Stimulated activated CD8-positive, alpha-beta memory T cell treated with anti-CD3 and anti-CD28 coated beads, Interleukin-15, amount 100 ng/mL, for 1 hour (primary cell): ENCODE results near the gene HS3ST6.
"Not testable (repeated sequence)": the region's sequence is repeated elsewhere in the genome, so short reads cannot be mapped to it uniquely, and the experiment has no call there.

Experiments
- DNase-seq: peaks from one replicate; pipeline ENCODE4 v3.0.0-alpha.2; 2020; ENCODE audit warnings: low read depth

Gene HS3ST6

GRCh38 chr16:1926271-1926670, 8.1 kb upstream of the HS3ST6 start:
- DNase-seq, result no peak

- DNase-seq, result no peak
Observed at GRCh38 chr16:1924095-1924494, 5.9 kb upstream of the HS3ST6 start.

GRCh38 chr16:1923299-1924034, 5.3 kb upstream of the HS3ST6 start:
- no peak for DNase-seq

DNA sequence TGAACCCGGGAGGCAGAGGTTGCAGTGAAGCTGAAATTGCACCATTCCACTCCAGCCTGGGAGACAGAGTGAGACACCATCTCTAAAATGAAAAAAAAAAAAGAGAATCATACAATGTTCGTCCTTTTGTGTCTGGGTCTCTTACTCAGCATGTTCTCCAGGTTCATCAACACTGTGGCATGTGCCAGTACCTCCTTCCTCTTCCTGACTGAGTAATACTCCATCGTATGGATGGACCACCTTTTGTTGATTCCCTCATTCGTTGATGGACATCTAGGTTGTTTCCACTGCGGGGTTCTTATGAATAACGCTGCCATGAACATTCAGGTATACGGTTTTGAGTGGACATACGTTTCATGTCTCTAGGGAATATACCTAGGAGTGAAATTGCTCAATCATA, 4.1 kb upstream of the HS3ST6 start:
- no peak for DNase-seq

- DNase-seq, result no peak
Observed at GRCh38 chr16:1920727-1921171, 2.5 kb upstream of the HS3ST6 start.

DNA sequence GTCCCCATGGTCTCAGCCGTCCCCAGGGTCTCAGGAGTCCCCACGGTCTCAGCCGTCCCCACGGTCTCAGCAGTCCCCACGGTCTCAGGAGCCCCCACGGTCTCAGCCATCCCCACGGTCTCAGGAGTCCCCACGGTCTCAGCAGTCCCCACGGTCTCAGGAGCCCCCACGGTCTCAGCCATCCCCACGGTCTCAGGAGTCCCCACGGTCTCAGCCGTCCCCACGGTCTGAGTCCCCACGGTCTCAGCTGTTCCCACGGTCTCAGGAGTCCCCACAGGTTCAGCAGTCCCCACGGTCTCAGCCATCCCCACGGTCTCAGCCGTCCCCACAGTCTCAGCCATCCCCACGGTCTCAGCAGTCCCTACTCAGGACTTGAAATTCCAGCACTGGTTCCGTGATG, 1.9 kb upstream of the HS3ST6 start:
- DNase-seq, result not testable (repeated sequence)

DNA sequence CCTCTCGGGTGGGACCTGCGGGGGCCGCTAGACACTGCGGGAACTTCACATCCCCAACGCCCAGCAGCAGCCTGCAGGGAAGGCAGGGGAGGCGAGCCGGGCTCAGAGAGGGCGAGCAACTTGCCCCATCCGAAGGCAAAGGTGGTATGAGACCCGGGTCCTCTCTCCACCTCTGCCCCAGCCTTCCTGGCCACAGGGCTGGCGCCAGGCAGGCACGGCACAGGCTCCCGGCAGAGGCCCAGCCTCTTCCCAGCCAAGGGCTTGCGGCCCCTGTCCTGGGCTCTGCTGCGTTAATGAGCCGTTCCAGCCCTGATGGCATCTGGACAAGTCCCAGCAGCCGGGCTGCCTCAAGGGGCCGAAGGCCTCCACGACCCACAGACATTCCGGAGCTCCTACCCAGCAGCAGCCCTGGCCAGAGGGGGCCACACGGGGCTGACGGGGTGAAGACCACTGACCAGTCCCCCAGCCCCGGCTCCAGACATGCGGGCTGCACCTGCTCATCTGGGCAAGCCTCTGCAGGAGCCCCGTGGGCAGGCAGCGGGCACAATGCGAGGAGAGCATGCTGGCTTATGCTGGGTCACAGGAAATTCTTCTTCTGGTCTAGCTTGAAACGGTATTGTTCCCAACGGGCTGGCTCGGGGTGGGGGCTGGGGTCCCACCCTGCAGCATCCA, 1.2 kb upstream of the HS3ST6 start:
- DNase-seq, result no peak

GRCh38 chr16:1917665-1918350, 407 bp downstream of the HS3ST6 start:
- DNase-seq, result no peak

DNA sequence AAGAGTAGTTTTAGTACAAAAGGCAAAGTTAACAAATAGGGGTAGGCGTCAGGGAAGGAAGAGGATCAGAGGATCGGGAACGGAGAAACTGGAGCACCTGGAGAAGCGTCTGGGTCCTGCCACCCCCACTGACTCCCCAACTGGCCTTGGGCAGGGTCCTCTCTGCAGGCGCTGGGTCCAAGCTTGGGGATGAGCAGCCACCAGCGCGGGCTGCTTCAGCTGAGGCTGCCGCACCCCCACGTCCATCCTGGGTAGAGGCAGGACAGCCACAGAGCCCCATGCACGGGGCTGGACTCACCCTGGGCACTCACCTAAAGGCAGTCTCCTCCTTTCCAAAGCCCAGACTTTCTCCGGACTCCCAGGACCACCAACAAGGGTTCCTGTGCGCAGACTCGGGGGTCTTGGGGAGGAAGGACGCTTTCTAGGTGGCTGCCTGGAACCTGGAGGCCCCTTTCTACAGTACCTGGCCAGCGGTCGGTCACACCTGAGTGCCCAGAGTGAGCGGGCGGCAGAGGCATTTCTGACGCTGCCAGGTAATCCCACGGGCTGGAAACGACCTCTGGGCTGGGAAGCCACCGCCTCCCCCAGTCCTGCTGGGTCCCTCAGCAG, 1.1 kb downstream of the HS3ST6 start:
- no peak for DNase-seq

DNA sequence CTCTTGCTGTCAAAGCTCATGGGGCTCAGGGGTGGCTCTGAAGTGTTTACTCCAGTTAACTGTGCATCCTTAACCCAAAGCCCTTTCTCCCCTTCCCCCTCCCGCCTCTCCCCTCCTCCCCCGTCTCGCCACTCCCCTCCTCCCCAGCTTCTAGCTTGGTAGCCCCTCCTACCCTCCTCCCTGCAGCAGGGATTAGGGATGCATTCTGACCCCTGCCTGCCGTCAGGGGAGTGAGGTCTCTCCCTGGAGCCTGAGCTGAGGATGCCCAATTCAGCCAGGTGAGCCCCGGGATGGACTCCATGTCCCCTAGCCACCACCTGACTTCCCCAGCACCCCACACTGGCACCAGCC, 1.6 kb downstream of the HS3ST6 start:
- DNase-seq, result no peak

- no peak for DNase-seq
Observed at GRCh38 chr16:1915732-1916639, 2.2 kb downstream of the HS3ST6 start.

DNA sequence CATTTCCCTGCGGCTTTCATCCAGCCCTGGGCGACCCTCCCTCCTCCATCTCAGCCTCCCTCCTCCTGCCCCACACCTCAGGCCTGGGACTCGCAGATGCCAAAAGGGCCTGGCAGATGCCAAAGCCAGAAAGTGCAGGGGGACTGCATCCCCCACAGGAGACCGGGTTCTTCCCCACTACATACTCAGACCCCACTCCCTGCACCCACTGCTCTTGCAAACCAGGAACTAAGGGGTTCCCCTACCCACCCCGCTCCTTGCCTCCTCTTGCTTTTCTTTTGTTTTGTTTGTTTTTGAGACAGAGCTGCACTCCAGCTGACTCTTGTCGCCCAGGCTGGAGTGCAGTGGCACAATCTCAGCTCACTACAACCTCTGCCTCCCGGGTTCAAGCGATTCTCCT, 3.2 kb downstream of the HS3ST6 start:
- DNase-seq, result no peak

DNA sequence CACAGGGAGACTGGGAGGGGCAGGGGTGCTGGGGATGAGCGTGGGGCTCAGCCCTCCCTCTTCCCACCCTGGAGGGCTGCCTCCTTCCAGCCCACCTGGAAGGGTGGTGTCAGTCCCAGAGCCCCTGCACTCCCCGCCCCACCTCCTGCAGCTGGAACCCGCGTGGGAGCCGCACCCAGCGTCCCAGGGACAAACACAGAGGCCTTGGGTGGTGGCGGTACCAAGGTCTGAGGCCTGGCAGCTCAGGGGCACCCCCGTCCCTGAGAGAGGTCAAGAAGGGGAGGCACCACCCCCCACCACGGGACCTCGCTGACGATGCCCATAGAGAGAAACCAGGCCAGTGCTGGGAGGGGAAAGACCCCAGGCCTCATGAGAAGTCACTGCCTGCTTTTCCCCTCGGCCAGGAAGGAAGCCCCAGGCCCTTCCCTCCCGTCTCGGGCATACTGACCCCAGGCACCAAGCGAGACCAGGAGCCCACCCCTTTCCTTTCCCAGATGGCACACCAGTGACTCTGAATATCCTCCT, 4.1 kb downstream of the HS3ST6 start:
- no peak for DNase-seq

DNA sequence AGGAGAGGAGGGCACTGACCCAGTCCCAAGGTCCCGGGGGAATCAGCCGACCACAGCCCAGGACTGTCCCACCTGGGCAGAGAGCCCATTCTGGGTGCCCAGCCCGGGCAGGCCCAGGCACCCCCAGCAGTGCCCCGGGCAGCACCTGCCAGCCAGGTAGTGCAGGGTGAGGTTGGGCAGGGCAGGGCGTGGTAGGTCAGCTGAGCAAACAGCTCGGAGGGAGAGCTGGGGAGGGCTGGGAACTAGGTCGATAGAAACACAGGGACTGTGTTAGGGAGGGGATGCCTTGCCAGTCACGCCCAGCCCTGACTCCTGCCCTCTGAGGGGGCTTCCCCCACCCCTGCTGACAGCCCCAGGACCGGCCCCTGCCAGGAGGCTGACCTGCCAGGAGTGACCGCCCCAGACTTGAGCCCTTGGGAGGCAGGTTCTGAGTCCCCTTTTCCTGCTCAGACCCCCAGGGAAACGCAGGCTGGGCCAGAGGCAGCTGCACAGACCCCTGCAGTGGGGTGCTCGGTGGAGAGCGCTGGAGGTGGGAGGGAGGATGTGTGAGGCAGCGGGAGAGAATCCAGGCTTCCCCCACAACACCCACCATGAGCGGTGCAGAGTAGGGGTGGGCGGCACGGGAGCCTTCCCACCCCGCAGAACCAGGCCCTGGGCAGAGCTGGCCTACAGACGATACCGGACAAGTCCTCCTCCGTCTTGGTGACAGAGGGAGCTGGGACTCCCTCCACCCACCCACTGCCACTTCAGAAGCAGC, 4.7 kb downstream of the HS3ST6 start:
- DNase-seq, result no peak

DNA sequence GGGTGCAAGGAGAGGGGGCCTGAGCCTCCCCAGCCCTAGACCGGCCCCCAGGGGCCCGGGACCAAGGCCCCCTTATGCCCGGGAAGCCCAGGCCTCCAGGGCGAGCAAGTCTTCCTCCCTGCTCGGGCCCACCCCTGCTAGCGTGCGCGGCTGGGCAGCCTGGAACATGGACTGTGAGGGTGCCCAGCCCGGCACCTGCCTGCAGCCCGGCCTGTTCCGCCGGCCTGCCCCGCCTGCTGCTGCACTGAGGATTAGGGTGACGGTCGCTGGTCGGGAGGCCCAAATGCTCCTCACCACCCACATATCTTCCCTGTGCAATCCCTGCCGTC, 6.0 kb downstream of the HS3ST6 start:
- no peak for DNase-seq

DNA sequence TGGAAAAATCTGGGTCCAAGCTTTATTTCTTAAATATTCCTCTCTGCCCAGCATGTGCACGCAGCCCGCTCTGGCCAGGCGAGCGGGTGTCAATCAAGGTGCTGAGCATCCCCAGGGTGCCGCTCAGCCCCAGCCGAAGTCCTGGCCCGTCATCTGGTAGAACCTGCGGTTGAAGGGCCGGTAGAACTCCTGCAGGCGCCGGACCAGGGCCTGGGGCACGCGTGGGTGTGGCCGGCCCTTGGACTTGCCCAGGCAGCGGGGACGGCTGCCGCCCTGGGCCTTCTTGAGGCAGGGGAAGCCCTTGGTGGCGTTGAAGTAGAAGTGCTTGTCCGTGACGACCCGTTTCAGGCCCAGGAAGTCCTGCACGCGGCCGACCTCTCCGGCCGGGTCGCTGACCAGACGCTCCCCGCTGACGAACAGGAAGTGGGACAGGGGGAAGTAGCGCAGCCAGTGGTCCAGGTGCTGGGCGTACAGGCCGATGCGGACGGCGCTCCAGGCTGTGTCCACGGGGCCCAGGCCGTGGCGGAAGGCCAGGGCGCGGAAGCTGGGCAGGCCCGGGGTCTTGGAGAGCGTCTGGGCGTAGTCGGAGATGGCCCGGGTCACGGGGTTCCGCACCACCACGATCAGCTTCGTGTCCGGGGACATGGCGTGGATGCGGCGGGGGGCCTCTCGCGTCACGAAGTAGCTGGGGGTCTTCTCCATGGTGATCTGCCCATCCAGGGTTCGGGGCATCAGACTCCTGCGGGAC, 6.6 kb downstream of the HS3ST6 start:
- no peak for DNase-seq

- no peak for DNase-seq
Observed at GRCh38 chr16:1909561-1910231, 8.5 kb downstream of the HS3ST6 start.

- no peak for DNase-seq
Observed at GRCh38 chr16:1908983-1909382, 9.2 kb downstream of the HS3ST6 start.

DNA sequence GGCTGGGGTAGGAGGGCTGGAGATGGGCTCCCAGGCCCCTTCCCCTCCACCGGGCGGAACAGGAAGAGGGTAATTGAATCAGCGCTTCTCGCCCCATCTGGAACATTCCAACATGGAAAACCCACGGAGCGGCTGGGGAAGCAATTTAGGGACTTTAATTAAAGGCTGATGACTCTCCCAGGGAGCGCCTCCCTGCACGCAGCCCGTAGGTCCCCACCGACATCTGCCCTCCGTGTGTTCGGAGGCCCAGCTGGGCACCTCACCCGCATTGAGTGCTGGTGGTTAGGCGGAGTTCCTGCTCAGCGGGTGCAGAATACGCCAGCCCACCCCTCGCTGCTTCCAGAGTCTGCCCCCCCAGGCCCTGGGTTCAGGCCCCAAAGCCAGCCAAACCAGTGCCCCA, 10.0 kb downstream of the HS3ST6 start:
- no peak for DNase-seq
